ENCODE data around the gene SPIN1.

DNA sequence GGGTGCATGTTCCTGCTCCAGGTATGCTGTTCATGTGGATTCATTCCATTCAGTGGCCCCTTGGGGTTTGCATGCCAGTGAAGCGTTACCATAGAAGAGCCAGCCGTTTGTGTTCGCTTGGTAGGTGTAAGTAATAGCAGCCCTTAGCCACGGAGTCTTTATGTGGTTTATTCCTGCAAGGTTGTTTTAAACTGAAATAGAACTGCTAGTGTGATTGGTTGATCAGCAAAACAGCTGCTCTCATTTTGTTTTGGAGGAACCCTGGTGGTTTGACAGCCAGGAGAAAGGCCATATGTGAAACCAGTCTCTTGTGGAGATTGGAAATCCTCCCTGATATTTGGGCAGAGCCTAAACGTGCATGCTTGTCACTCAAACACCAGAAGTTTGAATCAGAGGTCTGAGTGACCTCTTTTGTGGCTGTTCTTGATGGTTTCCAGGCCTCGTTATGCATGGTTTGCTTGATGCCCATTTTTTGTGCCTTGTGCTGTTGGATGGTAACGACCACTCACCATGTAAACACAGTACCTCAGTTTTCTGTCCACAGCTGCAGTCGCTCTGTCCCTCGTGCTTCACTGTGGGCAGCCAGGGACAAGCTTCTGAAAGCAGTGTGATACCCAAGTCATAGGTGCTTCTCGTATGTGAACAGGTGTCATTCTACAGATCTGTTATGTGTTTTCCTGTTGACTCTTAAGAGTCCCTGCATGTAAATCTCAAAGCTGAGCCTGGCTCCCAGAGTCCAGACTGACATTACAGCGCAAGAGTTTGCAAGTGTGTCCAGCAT is 88.4 kb downstream of the SPIN1 start:
- TF ChIP-seq, protein P1, sequence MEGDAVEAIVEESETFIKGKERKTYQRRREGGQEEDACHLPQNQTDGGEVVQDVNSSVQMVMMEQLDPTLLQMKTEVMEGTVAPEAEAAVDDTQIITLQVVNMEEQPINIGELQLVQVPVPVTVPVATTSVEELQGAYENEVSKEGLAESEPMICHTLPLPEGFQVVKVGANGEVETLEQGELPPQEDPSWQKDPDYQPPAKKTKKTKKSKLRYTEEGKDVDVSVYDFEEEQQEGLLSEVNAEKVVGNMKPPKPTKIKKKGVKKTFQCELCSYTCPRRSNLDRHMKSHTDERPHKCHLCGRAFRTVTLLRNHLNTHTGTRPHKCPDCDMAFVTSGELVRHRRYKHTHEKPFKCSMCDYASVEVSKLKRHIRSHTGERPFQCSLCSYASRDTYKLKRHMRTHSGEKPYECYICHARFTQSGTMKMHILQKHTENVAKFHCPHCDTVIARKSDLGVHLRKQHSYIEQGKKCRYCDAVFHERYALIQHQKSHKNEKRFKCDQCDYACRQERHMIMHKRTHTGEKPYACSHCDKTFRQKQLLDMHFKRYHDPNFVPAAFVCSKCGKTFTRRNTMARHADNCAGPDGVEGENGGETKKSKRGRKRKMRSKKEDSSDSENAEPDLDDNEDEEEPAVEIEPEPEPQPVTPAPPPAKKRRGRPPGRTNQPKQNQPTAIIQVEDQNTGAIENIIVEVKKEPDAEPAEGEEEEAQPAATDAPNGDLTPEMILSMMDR (IDR thresholded peaks at IDR 0.05; ENCODE audit: poor library complexity), result no peak
- TF ChIP-seq EZH2 (IDR thresholded peaks at IDR 0.05; ENCODE audit: borderline replicate concordance) (no peak), EZH2phosphoT487 (IDR thresholded peaks at IDR 0.05; ENCODE audit: low read depth, severe bottlenecking, unreplicated experiment) (no peak)

All from hepatocyte (in vitro differentiated cells).